GM18508 (cell line): ENCODE data around the gene GFOD1.
"Not testable (repeated sequence)": the region's sequence is repeated elsewhere in the genome, so short reads cannot be mapped to it uniquely, and the experiment has no call there.

Source experiments
- ATAC-seq: cut with Tn5 transposase; IDR thresholded peaks from one replicate; pipeline ENCODE4 v1.9.1; 2021; ENCODE audit warnings: moderate number of reproducible peaks; ENCODE audit not compliant: insufficient read depth, unreplicated experiment

Gene GFOD1

GRCh38 chr6:13468839-13469238 is 18.6 kb downstream of the GFOD1 start:
- ATAC-seq, result no peak

- no peak for ATAC-seq
Measured at GRCh38 chr6:13467216-13467600, 20.2 kb downstream of the GFOD1 start.

- no peak for ATAC-seq
Measured at GRCh38 chr6:13466304-13467215, 20.8 kb downstream of the GFOD1 start.

- ATAC-seq, result no peak
Measured at GRCh38 chr6:13465734-13466133, 21.7 kb downstream of the GFOD1 start.

- ATAC-seq, result no peak
Measured at GRCh38 chr6:13463941-13464340, 23.5 kb downstream of the GFOD1 start.

GRCh38 chr6:13463328-13463717 is 24.1 kb downstream of the GFOD1 start:
- ATAC-seq, result no peak

- ATAC-seq, result no peak
Measured at GRCh38 chr6:13462458-13463327, 24.7 kb downstream of the GFOD1 start.

GRCh38 chr6:13461805-13462204 is 25.6 kb downstream of the GFOD1 start:
- ATAC-seq, result no peak

GRCh38 chr6:13461307-13461706 is 26.1 kb downstream of the GFOD1 start:
- no peak for ATAC-seq

- ATAC-seq, result not testable (repeated sequence)
Measured at GRCh38 chr6:13460289-13460688, 27.1 kb downstream of the GFOD1 start.

GRCh38 chr6:13457577-13457976 is 29.8 kb downstream of the GFOD1 start:
- no peak for ATAC-seq

- no peak for ATAC-seq
Measured at GRCh38 chr6:13455552-13455966, 31.8 kb downstream of the GFOD1 start.

GRCh38 chr6:13454286-13455221 is 32.8 kb downstream of the GFOD1 start:
- ATAC-seq, result no peak

GRCh38 chr6:13453771-13454251 is 33.6 kb downstream of the GFOD1 start:
- no peak for ATAC-seq

- no peak for ATAC-seq
Measured at GRCh38 chr6:13453153-13453552, 34.2 kb downstream of the GFOD1 start.

- no peak for ATAC-seq
Measured at GRCh38 chr6:13452346-13453117, 34.9 kb downstream of the GFOD1 start.

GRCh38 chr6:13451181-13451895 is 36.1 kb downstream of the GFOD1 start:
- ATAC-seq, result no peak

- no peak for ATAC-seq
Measured at GRCh38 chr6:13450628-13451027, 36.8 kb downstream of the GFOD1 start.
